ENCODE data around the gene AKAP5.
A peak's percentile ranks its signal among the peaks of the same experiment; 100 is the strongest.
"Not testable (repeated sequence)": the region's sequence is repeated elsewhere in the genome, so short reads cannot be mapped to it uniquely, and the experiment has no call there.

The AKAP5 gene

GRCh38 chr14:64503434-64504309, 38.4 kb downstream of the AKAP5 start, which contains the start of gene ZBTB25:
Gene ZBTB25, minus strand, starts transcription at chr14:64503838. Its CDS starts 13,305 bp downstream, at chr14:64490533.
- peak; percentile 95 for DNase-seq

- DNase-seq: peak; percentile 91
Observed at GRCh38 chr14:64504310-64504896, 39.1 kb downstream of the AKAP5 start, which contains the start of gene ZBTB1. Gene ZBTB1, plus strand, starts transcription at chr14:64504770. Its CDS starts 16,735 bp downstream, at chr14:64521505.

- DNase-seq: peak; percentile 91
Observed at GRCh38 chr14:64504897-64505794, 39.8 kb downstream of the AKAP5 start.

- DNase-seq: no peak
Observed at GRCh38 chr14:64506721-64507120, 41.4 kb downstream of the AKAP5 start.

GRCh38 chr14:64507376-64508156, 42.3 kb downstream of the AKAP5 start:
- peak; percentile 61 for DNase-seq

GRCh38 chr14:64508215-64508776, 43.0 kb downstream of the AKAP5 start:
- no peak for DNase-seq

GRCh38 chr14:64509036-64509435, 43.7 kb downstream of the AKAP5 start:
- no peak for DNase-seq

- peak; percentile 72 for DNase-seq
Observed at GRCh38 chr14:64510825-64511671, 45.7 kb downstream of the AKAP5 start.

- no peak for DNase-seq
Observed at GRCh38 chr14:64513271-64513670, 48.0 kb downstream of the AKAP5 start.

- DNase-seq: no peak
Observed at GRCh38 chr14:64515053-64515452, 49.8 kb downstream of the AKAP5 start.

- no peak for DNase-seq
Observed at GRCh38 chr14:64516969-64517368, 51.7 kb downstream of the AKAP5 start.

- not testable (repeated sequence) for DNase-seq
Observed at GRCh38 chr14:64517667-64518066, 52.4 kb downstream of the AKAP5 start.

- no peak for DNase-seq
Observed at GRCh38 chr14:64518229-64518628, 52.9 kb downstream of the AKAP5 start.

GRCh38 chr14:64520699-64521098, 55.4 kb downstream of the AKAP5 start:
- DNase-seq: no peak

GRCh38 chr14:64522591-64523355, 57.5 kb downstream of the AKAP5 start:
- DNase-seq: no peak

Measured in stimulated activated CD4-positive, alpha-beta T cell treated with anti-CD3 and anti-CD28 coated beads, Interleukin-15, amount 100 ng/mL, for 24 hours (primary cell).